Osteocyte (in vitro differentiated cells): ENCODE results near the gene ERMAP. TPM values are rescaled to one million over a fixed set of nuclear protein-coding genes. Genes with fewer than 3 reads are reported as not detected.

Experiments
- DNase-seq: peaks from one replicate; pipeline ENCODE4 v3.0.0; 2021; ENCODE audit warnings: mixed read lengths; ENCODE audit not compliant: unreplicated experiment; ENCODE audit errors: extremely low spot score
- H3K27ac Mint-ChIP-seq: one replicate; pipeline ENCODE4 v1.8.0; 2021; ENCODE audit warnings: mild to moderate bottlenecking, mixed read lengths; ENCODE audit not compliant: unreplicated experiment
- H3K27me3 Mint-ChIP-seq: one replicate; pipeline ENCODE4 v1.8.0; 2021; ENCODE audit warnings: mixed read lengths; ENCODE audit not compliant: unreplicated experiment
- H3K36me3 Mint-ChIP-seq: one replicate; pipeline ENCODE4 v1.8.0; 2021; ENCODE audit warnings: mixed read lengths; ENCODE audit not compliant: unreplicated experiment
- H3K4me1 Mint-ChIP-seq: one replicate; pipeline ENCODE4 v1.8.0; 2021; ENCODE audit warnings: mixed read lengths; ENCODE audit not compliant: unreplicated experiment
- H3K4me3 Mint-ChIP-seq: one replicate; pipeline ENCODE4 v1.8.0; 2021; ENCODE audit warnings: mild to moderate bottlenecking, moderate library complexity, mixed read lengths; ENCODE audit not compliant: unreplicated experiment
- H3K9me3 Mint-ChIP-seq: one replicate; pipeline ENCODE4 v1.8.0; 2021; ENCODE audit warnings: mixed read lengths; ENCODE audit not compliant: unreplicated experiment
- CTCF ChIP-seq: fragments of 200-600 bp; sonication (generic); IDR thresholded peaks from 2 replicates; pipeline ENCODE4 v1.5.0; 2021; ENCODE audit warnings: antibody characterized with exemption, mild to moderate bottlenecking, moderate library complexity
- total RNA-seq: library from RNA; stranded (reverse); gene quantifications from 2 replicates; pipeline ENCODE4 v1.2.1, GENCODE V29; 2021

Gene ERMAP
- total RNA-seq, 1 donor from 2014 or later = 13.8 TPM

GRCh38 chr1:42788021-42788420 is 28.9 kb upstream of the ERMAP start:
- TF ChIP-seq CTCF = no peak
- H3K27ac Mint-ChIP-seq = no peak overlapping the region
- no peaks in the 10 kb centered on the region for H3K4me1 Mint-ChIP-seq
- DNase-seq = peak; percentile 57
- peaks cover 2% of the 10 kb centered on the region for H3K36me3 Mint-ChIP-seq
- H3K27me3 Mint-ChIP-seq = no peaks in the 10 kb centered on the region
- no peaks in the 10 kb centered on the region for H3K9me3 Mint-ChIP-seq
- no peak overlapping the region for H3K4me3 Mint-ChIP-seq

- H3K27ac Mint-ChIP-seq = no peak overlapping the region
- DNase-seq = no peak
- H3K27me3 Mint-ChIP-seq = no peaks in the 10 kb centered on the region
- no peaks in the 10 kb centered on the region for H3K4me1 Mint-ChIP-seq
- no peak overlapping the region for H3K4me3 Mint-ChIP-seq
- TF ChIP-seq CTCF = no peak
- no peaks in the 10 kb centered on the region for H3K9me3 Mint-ChIP-seq
- no peaks in the 10 kb centered on the region for H3K36me3 Mint-ChIP-seq
Measured at GRCh38 chr1:42793824-42794223, 23.1 kb upstream of the ERMAP start.

GRCh38 chr1:42797414-42797813 is 19.5 kb upstream of the ERMAP start:
- Mint-ChIP-seq H3K4me1 (no peaks in the 10 kb centered on the region), H3K9me3 (no peaks in the 10 kb centered on the region), H3K36me3 (no peaks in the 10 kb centered on the region), H3K27ac (no peak overlapping the region), H3K27me3 (no peaks in the 10 kb centered on the region), H3K4me3 (no peak overlapping the region)
- DNase-seq = no peak
- no peak for TF ChIP-seq CTCF

GRCh38 chr1:42797979-42798378 is 18.9 kb upstream of the ERMAP start:
- Mint-ChIP-seq H3K27ac (no peak overlapping the region), H3K27me3 (no peaks in the 10 kb centered on the region), H3K36me3 (no peaks in the 10 kb centered on the region), H3K4me1 (no peaks in the 10 kb centered on the region), H3K4me3 (no peak overlapping the region), H3K9me3 (no peaks in the 10 kb centered on the region)
- no peak for TF ChIP-seq CTCF
- DNase-seq = no peak

- no peaks in the 10 kb centered on the region for H3K4me1 Mint-ChIP-seq
- no peaks in the 10 kb centered on the region for H3K27me3 Mint-ChIP-seq
- no peak overlapping the region for H3K4me3 Mint-ChIP-seq
- no peak overlapping the region for H3K27ac Mint-ChIP-seq
- H3K9me3 Mint-ChIP-seq = no peaks in the 10 kb centered on the region
- peaks cover 23% of the 10 kb centered on the region for H3K36me3 Mint-ChIP-seq
- TF ChIP-seq CTCF = no peak
- DNase-seq = no peak
Measured at GRCh38 chr1:42801832-42802473, 15.0 kb upstream of the ERMAP start.
